ENCODE data around the gene ADGRA3. TPM values are rescaled to one million over a fixed set of nuclear protein-coding genes. Genes with fewer than 3 reads are reported as not detected.

The ADGRA3 gene
- total and polyA plus RNA-seq, 8 donors: 17.6 to 67.1 (median 63.5) TPM

GRCh38 chr4:22471999-22472461 lies 43.8 kb downstream of the ADGRA3 start:
- no peaks in the 10 kb centered on the region for H3K36me3 ChIP-seq
- no peaks in the 10 kb centered on the region for H3K27me3 ChIP-seq
- H3K9me3 ChIP-seq: no peaks in the 10 kb centered on the region
- H3K27ac ChIP-seq: no peak overlapping the region
- no peak overlapping the region for H3K4me3 ChIP-seq
- intact Hi-C loops (cut with DNase I): no loop called here
- no peaks in the 10 kb centered on the region for H3K4me1 ChIP-seq
- TF ChIP-seq, protein P1, sequence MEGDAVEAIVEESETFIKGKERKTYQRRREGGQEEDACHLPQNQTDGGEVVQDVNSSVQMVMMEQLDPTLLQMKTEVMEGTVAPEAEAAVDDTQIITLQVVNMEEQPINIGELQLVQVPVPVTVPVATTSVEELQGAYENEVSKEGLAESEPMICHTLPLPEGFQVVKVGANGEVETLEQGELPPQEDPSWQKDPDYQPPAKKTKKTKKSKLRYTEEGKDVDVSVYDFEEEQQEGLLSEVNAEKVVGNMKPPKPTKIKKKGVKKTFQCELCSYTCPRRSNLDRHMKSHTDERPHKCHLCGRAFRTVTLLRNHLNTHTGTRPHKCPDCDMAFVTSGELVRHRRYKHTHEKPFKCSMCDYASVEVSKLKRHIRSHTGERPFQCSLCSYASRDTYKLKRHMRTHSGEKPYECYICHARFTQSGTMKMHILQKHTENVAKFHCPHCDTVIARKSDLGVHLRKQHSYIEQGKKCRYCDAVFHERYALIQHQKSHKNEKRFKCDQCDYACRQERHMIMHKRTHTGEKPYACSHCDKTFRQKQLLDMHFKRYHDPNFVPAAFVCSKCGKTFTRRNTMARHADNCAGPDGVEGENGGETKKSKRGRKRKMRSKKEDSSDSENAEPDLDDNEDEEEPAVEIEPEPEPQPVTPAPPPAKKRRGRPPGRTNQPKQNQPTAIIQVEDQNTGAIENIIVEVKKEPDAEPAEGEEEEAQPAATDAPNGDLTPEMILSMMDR (IDR thresholded peaks at IDR 0.05): no peak
- DNase-seq (no peak), ATAC-seq (no peak)

GRCh38 chr4:22471419-22471818 lies 44.4 kb downstream of the ADGRA3 start:
- DNase-seq: no peak
- H3K36me3 ChIP-seq: no peaks in the 10 kb centered on the region
- H3K27ac ChIP-seq: no peak overlapping the region
- no peaks in the 10 kb centered on the region for H3K4me1 ChIP-seq
- H3K9me3 ChIP-seq: no peaks in the 10 kb centered on the region
- no peak for ATAC-seq
- TF ChIP-seq, protein P1 (IDR thresholded peaks at IDR 0.05): no peak
- intact Hi-C loops (cut with DNase I): no loop called here
- no peak overlapping the region for H3K4me3 ChIP-seq
- H3K27me3 ChIP-seq: no peaks in the 10 kb centered on the region

GRCh38 chr4:22466581-22466980 lies 49.3 kb downstream of the ADGRA3 start:
- H3K36me3 ChIP-seq: no peaks in the 10 kb centered on the region
- H3K4me1 ChIP-seq: no peaks in the 10 kb centered on the region
- TF ChIP-seq, protein P1 (IDR thresholded peaks at IDR 0.05): no peak
- no peaks in the 10 kb centered on the region for H3K27me3 ChIP-seq
- ATAC-seq (no peak), DNase-seq (no peak)
- intact Hi-C loops (cut with DNase I): no loop called here
- no peak overlapping the region for H3K4me3 ChIP-seq
- no peak overlapping the region for H3K27ac ChIP-seq
- no peaks in the 10 kb centered on the region for H3K9me3 ChIP-seq

DNA sequence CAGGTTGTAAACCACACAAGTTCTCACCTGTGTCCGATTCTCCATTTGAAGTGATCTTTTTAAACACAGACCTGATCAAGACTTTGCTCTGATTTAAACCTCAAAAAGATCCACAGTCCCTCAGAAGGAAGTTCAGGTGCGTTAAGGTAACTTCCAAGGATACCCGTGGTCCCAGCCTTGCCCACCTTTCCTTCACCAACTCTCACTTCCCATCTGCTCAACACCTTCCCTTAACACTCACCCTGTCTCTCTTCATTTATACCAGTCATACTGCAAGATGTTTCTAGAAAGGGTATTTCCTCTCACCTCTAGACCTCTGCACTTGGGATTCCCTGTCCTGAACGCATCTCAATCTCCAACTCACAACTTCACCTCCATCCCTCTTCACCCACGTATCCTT lies 49.9 kb downstream of the ADGRA3 start:
- H3K27ac ChIP-seq: no peak overlapping the region
- DNase-seq: no peak
- no peaks in the 10 kb centered on the region for H3K9me3 ChIP-seq
- H3K36me3 ChIP-seq: no peaks in the 10 kb centered on the region
- intact Hi-C loops (cut with DNase I): no loop called here
- no peak for ATAC-seq
- H3K4me1 ChIP-seq: no peaks in the 10 kb centered on the region
- no peaks in the 10 kb centered on the region for H3K27me3 ChIP-seq
- TF ChIP-seq, protein P1 (IDR thresholded peaks at IDR 0.05): no peak
- H3K4me3 ChIP-seq: no peak overlapping the region

- DNase-seq (no peak), ATAC-seq (no peak)
- no peak overlapping the region for H3K4me3 ChIP-seq
- TF ChIP-seq, protein P1 (IDR thresholded peaks at IDR 0.05): no peak
- H3K27me3 ChIP-seq: no peaks in the 10 kb centered on the region
- intact Hi-C loops (cut with DNase I): no loop called here
- H3K27ac ChIP-seq: no peak overlapping the region
- H3K36me3 ChIP-seq: no peaks in the 10 kb centered on the region
- H3K4me1 ChIP-seq: no peaks in the 10 kb centered on the region
- H3K9me3 ChIP-seq: no peaks in the 10 kb centered on the region
Measured at GRCh38 chr4:22465349-22465748, 50.5 kb downstream of the ADGRA3 start.

All from left lung (tissue), 10 donors.